Hypothalamus (tissue), 51 donors: ENCODE results near the gene SLC5A2.
"Not testable (repeated sequence)": the region's sequence is repeated elsewhere in the genome, so short reads cannot be mapped to it uniquely, and the experiment has no call there.

Source experiments
- DNase-seq, 51 donors: peaks; one replicate each; lab custom pipeline; 2025; lab: John Stamatoyannopoulos, UW

The SLC5A2 gene

DNA sequence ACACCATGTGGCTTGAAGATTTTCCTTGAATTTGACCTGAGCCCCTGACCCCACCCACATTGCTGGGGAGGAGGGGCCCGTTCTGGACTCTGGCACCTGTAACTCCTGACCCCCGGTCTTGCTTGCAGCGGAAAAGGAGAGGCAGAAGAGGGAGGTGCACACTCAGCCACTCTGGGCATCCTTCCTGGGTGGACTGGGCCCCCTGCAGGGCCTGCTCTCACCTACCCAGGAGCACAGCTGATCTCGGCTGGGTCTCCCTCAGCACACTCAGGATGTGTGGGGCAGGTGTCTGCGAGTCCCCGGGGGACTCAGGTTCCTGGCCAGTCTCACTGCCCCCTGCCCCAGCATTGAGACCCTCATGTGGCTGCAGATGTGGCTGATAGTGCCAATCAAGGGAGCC, 40.8 kb downstream of the SLC5A2 start:
- not testable (repeated sequence) for DNase-seq

DNA sequence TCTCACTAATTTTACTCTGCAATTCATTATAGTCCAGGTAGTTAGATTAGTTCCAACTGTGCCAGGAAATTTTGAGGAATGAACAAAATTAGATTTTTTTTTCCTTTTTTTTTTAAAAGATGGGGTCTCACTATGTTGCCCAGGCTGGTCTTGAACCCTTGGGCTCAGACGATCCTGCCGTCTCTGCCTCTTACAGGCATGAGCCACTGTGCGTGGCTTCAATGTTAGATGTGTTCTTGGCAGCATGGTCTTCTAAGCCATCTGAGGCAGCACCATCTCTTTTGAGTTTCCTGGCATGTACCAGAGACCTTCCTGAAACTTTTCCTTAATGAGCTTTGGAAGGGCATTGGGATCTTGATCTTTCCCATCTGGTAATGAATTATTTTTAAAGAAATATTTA, 42.2 kb downstream of the SLC5A2 start:
- DNase-seq: no peak

DNA sequence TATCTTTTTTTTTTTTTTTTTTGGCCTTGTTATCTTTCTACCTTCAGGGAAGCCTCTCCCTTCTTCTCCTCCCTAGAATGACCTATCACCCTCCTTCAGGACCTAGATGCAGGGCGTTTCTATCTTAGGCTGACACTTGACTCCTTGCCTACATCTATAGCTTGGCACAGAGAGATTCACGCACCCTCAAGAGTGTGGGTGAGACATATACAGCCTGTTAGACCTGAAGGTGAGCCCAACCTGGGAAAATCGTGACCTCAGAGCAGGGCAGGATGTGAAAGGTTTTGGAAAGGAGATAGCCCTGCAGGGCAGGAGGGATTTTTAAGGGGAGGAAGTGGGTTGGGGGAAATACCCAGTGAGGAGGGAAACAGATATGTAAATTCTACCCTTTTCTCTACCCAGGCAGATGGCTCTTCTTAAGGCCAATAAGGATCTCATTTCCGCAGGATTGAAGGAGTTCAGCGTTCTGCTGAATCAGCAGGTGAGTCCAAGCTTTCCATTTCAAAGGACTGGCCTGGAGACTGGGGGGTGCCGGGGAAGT, 44.9 kb downstream of the SLC5A2 start, which contains the start of gene AHSP:
Gene AHSP (plus strand): TSS at position 167 of the 541 bp plus-strand sequence. CDS start 240 bp downstream, at position 407.
- no peak for DNase-seq

DNA sequence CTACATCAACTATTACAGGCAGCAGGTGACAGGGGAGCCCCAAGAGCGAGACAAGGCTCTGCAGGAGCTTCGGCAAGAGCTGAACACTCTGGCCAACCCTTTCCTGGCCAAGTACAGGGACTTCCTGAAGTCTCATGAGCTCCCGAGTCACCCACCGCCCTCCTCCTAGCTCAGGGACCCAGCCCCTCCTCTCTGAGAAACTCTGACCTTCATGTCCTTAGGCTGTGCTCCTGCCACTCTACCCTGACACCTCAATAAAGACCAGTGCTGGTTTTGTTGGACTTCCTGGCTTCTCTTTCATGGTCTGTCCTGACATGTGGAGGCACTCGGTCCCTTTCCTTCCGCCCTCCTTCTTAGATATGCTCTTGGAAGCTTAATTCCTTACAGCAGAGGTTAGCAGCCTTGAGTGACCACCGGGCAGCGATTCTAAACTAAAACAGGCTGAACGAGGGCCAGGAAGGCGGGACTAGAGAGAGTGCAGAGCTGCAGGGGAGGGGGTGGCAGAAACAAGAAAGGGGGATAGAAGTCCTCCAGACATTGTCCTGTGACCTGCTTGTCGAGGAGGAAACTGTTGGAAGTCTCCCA, 45.7 kb downstream of the SLC5A2 start:
- no peak for DNase-seq

DNA sequence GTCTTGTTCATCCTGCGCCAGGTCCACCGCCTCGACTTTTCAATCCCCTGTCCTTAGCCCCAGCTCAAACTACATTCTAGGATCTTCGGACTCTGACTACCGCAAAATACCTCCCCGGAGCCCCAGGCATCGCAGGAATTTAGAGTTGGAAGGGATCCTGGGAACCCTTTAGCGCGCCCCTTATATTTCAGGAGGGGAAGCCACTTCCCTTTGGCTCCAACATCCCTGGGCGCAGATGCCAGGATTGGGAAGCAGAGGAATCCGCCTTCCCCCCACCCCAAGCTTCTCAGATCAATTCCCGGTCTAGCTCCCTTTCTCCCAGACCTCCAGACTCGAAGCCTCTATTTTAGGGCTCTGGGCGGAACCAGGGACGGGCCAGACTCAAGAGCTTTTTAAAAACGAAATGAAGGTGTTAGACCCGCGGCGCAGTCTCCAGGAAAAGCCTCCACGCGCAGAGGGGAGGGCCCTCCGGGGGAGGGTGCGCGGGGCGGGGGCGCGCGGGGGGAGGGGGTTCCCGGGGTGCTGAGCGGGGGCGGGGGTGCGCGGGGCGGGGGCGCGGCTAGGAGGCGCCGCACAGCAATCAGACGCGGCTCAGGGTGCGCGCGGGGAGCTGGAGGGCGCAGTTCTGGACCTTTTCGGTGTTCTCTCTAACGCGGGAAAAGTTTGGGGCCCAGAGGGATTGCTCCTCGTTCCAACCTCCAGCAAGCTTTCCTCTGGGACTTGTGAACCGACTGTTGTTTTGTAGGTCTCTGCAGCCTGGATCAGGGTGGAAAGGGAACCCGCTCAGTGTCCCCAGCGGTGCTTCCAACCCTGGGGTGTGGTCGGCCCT, 46.4 kb downstream of the SLC5A2 start:
- DNase-seq: no peak

DNA sequence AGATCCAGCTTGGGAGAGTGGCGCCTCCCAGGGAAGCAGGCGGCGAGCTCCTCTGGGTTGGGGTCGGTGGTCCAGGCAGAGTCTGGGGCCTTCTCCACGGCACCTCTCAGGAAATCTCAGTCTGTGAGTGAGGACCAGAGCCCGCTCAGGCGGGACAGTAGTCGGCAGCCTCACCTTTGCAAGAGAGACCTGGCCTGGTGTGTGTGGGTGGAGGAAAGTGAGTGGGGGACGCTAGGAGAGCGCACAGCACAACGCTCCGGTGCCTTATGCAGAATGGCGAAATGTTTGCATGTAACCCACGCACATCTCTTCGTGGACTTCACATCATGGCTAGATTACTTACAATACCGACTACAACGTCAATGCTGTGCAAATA, 47.0 kb downstream of the SLC5A2 start:
- DNase-seq: no peak

DNA sequence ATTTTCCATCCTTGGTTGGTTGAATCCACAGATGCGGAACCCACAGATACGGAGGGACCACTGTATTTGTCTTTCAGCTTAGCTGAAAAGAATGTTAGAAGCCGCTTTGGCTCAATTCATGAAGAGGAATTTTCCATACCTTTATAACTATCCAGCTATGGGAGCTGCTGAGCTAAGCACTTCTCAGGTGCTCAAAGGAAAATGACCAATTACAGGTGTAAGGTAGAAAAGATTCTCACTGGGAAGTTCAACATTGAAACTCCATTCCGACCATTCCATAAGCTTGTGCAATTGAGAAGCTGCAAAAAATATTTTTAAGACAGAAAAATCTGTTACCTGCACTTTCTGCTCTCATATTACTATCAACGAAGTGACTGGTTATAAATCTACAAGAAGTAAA, 47.5 kb downstream of the SLC5A2 start:
- DNase-seq: no peak

DNA sequence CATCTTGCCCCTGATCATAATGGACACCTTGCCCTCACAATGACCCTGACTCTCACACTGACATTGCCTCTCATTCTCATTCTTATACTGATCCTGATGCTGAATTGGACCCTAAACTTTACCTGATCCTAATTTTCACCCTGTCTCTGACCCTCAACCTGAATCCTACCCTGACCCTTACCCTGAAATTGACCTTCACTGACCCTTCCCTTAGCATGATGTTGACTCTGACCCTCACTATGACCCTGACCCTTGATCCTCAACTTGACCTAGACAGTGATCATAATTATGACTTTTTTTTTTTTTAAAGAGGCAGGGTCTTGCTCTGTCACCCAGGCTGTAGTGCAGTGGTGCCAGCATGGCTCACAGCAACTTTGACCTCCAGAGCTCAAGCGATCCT, 48.2 kb downstream of the SLC5A2 start:
- DNase-seq: no peak

DNA sequence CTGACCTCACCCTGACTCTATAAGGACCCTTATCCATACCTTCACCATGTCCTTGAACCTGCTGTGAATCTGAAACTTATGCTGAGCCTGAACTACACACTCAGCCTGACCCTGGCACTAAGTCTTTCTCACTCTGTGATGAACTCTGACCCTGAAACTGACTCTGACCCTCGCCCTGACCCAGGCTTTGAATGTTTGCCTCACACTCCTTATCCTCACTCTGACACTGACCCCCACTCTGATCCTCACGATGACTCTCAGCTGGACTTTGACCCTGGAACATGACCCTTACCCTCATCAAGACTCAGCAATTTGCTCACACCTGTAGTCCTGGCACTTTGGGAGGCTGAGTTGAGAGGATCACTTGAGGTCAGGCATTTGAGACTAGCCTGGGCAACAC, 49.2 kb downstream of the SLC5A2 start:
- no peak for DNase-seq

DNA sequence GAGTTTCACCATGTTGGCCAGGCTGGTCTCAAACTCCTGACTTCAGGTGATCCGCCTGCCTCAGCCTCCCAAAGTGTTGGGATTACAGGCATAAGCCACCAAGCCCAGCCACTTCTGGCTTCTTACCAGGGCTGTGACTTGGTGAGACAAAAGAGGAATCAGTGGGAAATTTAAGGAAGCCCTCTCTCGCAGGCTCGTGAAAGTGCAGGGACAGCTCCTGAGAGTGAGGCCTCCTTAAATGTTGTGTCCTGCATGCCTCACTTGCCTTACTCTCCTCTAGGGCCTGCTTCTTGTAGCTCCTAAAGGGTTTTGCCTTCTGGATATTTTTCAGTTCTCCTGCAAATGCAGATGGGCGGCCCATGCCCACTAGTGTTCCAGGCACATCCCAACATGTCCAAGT, 50.0 kb downstream of the SLC5A2 start:
- no peak for DNase-seq

DNA sequence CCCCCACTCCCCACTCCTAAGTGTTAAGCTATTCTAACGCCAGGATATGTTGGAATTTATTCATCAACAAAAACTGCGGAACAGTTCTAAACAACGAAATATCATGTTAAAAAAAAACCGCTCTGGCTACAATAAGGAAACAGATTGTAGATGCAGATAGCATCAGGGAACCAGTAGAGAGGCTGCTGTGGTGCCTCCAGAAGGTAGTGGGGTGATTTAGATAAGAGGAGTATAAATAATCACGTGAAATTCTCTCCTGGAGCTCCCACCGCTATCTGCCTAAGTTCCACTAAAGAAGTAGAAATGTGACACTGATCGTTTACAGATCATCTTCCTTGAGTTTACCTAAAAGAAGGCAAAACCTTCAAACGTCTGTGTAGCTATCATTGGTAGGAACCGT, 52.8 kb downstream of the SLC5A2 start:
- DNase-seq: no peak

DNA sequence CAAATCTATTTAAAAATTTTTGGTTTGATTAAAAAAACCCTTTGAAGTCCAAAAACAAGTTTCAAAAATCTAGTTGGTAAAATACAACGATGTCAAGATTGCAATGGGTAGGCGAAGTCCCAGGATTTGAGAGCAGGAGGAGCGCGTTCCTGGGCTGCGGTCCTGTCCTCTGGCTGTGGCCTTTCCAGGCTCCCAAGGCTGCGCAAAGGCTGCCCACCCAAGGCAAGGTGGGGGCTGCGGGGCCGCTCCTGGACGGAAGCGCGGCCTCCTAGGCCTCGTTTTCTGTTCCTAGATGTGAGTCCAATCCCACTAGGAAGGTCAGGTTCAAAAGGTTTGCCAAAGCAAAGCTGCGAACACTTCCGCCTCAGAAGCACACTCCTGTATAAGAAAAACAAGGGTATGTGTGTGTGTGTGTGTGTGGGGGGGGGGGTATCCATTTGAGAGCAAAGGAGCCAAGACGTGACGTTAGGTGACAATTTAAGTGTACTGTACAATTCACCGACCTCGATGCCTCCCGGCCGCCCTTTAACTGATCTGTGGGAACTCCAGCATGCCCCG, 54.0 kb downstream of the SLC5A2 start:
- no peak for DNase-seq

DNA sequence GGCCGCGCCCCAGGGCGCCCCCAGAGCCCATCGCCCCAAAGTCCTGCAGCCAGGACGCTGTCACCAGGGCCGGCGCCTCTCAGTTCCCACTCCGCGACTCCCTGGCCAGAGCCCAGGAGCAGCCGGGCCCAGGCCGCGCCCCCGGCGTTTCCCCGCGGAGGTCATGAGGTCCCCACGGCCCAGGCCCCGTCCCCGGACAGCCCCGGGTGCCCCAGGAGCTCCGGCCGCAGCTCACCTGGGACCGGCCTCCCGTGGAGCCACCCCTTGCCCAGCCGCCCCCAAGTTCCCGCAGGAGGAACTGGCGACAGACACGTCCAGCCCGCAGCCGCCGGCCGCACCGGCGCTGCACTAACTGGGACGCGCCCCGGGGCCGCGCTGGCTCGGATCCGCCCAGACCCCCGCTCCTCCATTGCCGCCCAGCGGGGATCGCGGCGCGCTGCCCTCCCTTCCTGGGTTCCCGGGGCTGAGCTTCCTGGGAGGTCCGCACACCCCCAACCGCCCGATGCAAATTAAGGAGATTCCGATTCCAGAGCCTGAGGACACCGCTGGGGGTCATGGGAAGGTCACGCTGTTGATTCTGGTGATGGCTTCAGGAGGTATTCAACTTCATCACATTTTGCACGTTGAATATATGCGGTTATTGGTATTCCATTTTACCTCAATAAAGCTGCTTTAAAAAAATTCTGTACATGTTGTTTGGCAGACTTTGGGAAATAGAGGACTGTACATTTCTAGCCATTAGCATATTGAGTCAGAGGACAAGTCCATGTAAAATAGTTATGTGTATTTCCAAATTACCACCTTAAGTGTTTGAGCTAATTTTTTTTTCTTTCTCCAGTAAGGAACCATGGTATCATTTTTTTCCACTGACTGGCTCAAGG, 54.7 kb downstream of the SLC5A2 start:
- no peak for DNase-seq

DNA sequence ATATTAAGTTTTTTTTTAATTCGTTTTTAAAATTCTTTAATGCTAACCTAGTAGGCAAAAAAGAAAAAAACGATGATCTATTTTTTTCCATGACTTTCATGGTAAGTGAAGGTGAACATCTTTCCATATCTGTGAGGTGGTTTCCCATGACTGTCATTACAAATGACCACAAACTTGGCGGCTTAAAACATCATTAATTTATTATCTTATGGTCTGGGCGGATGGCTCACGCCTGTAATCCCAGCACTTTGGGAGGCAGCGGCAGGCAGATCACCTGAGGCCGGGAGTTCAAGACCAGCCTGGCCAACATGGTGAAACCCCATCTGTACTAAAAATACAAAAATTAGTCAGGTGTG, 55.3 kb downstream of the SLC5A2 start:
- DNase-seq: not testable (repeated sequence)

DNA sequence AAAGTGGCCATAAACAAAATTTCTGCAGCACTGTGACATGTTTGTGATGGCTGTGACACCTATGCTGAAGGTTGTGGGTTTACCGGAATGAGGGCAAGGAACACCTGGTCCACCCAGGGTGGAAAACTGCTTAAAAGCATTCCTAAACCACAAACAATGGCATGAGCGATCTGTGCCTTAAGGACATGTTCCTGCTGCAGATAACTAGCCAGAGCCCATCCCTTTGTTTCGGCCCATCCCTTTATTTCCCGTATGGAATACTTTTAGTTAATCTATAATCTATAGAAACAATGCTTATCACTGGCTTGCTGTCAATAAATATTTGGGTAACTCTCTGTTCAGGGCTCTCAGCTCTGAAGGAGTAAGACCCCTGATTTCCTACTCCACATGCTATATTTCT, 56.8 kb downstream of the SLC5A2 start:
- DNase-seq: not testable (repeated sequence)
